Left lung (tissue), 10 donors: ENCODE results near the gene WDR54. TPM values are rescaled to one million over a fixed set of nuclear protein-coding genes. Genes with fewer than 3 reads are reported as not detected.
A peak's percentile ranks its signal among the peaks of the same experiment; 100 is the strongest.

Experiments
- ATAC-seq: fragments of 200-7000 bp; cut with Tn5 transposase; one replicate; pipeline ENCODE4 v1.9.1; 2020; ENCODE audit warnings: moderate library complexity
- DNase-seq, 4 donors: peaks; one replicate each; pipeline ENCODE4 v3.0.0-alpha.2; 2013 to 2020
- H3K27ac ChIP-seq, 2 donors: fragments of 200-600 bp; sonication (generic) in 1 of 2; one replicate each; pipeline versions ENCODE4 v1.5.0 to v1.8.0; 2020 to 2021
- H3K27me3 ChIP-seq, 2 donors: fragments of 200-600 bp; sonication (generic) in 1 of 2; one replicate each; pipeline versions ENCODE4 v1.5.0 to v1.8.0; 2020 to 2021
- H3K36me3 ChIP-seq, 2 donors: fragments of 200-600 bp; sonication (generic) in 1 of 2; one replicate each; pipeline versions ENCODE4 v1.5.0 to v1.8.0; 2020 to 2021
- H3K4me1 ChIP-seq, 2 donors: fragments of 200-600 bp; one replicate each; pipeline ENCODE4 v1.8.0; 2021
- H3K4me3 ChIP-seq, 2 donors: fragments of 200-600 bp; sonication (generic) in 1 of 2; one replicate each; pipeline versions ENCODE4 v1.5.0 to v1.8.0; 2020 to 2021; ENCODE audit warnings: mild to moderate bottlenecking in 1 of 2
- H3K9me3 ChIP-seq, 2 donors: fragments of 200-600 bp; sonication (generic) in 1 of 2; one replicate each; pipeline versions ENCODE4 v1.5.0 to v1.8.0; 2020 to 2021
- CTCF ChIP-seq, 2 donors: fragments of 200-600 bp; sonication (generic) in 1 of 2; IDR thresholded peaks; one replicate each; pipeline versions ENCODE4 v1.5.0 to v1.8.0; 2021; ENCODE audit warnings: antibody characterized with exemption in 2 of 2
- intact Hi-C, 2 donors: fragments of 100-400 bp; cut with DNase I; formaldehyde crosslinking; loops; one replicate each; pipeline versions ENCODE4 v1.11.2 to v1.14.2; 2022
- polyA plus RNA-seq, 6 donors: library from polyadenylated mRNA; unstranded; fragments of 120-200 nt; gene quantifications; one replicate each; pipeline ENCODE4 v1.2.1, GENCODE V29; 2013; ENCODE audit not compliant: insufficient read length in 6 of 6
- total RNA-seq, 2 donors: library from RNA; stranded (reverse); fragmentation: NEBNext Ultra II Directional; extraction: Animal tissue kit (Norgen Biotek cat#: 25700); gene quantifications; one replicate each; pipeline ENCODE4 v1.2.1, GENCODE V29; 2021
- donor health status: DM: no; HTN: yes; CAD: no.
- donor health status: DM: no; HTN: no; CAD: no.

Gene WDR54
- total and polyA plus RNA-seq, 8 donors, result 9.2 to 39.6 (median 35.2) TPM

GRCh38 chr2:74399785-74400184, 21.7 kb upstream of the WDR54 start:
- intact Hi-C loops, result no loop called here
- ATAC-seq (peak; percentile 74), DNase-seq (no peak)
- H3K9me3 ChIP-seq, result no peaks in the 10 kb centered on the region
- H3K27me3 ChIP-seq, result no peaks in the 10 kb centered on the region
- H3K4me1 ChIP-seq, result no peaks in the 10 kb centered on the region
- peak; percentile 30 to 45 for TF ChIP-seq CTCF (IDR thresholded peaks at IDR 0.05)
- no peaks in the 10 kb centered on the region for H3K36me3 ChIP-seq
- H3K27ac ChIP-seq, result no peak overlapping the region
- H3K4me3 ChIP-seq, result no peak overlapping the region

GRCh38 chr2:74401891-74402290, 19.6 kb upstream of the WDR54 start:
- no peak for DNase-seq
- H3K27me3 ChIP-seq, result no peaks in the 10 kb centered on the region
- intact Hi-C loops, result no loop called here
- no peaks in the 10 kb centered on the region for H3K36me3 ChIP-seq
- no peak for TF ChIP-seq CTCF (IDR thresholded peaks at IDR 0.05)
- no peaks in the 10 kb centered on the region for H3K9me3 ChIP-seq
- no peak overlapping the region for H3K4me3 ChIP-seq
- no peak for ATAC-seq
- no peaks in the 10 kb centered on the region for H3K4me1 ChIP-seq
- no peak overlapping the region for H3K27ac ChIP-seq

GRCh38 chr2:74406035-74406434, 15.5 kb upstream of the WDR54 start:
- no peaks in the 10 kb centered on the region for H3K9me3 ChIP-seq
- intact Hi-C loops, result no loop called here

GRCh38 chr2:74407682-74408081, 13.8 kb upstream of the WDR54 start:
- intact Hi-C loops, result no loop called here
- no peak for TF ChIP-seq CTCF (IDR thresholded peaks at IDR 0.05)
- Histone ChIP-seq H3K36me3 (no peaks in the 10 kb centered on the region), H3K27ac (no peak overlapping the region), H3K4me3 (no peak overlapping the region), H3K9me3 (no peaks in the 10 kb centered on the region), H3K4me1 (no peaks in the 10 kb centered on the region), H3K27me3 (no peaks in the 10 kb centered on the region)
- DNase-seq (no peak), ATAC-seq (no peak)

More at GRCh38 chr2:74406035-74406434, 15.5 kb upstream of the WDR54 start:
- no peak overlapping the region for H3K27ac ChIP-seq
- H3K27me3 ChIP-seq, result no peaks in the 10 kb centered on the region
- DNase-seq, result no peak
- no peak for ATAC-seq
- no peaks in the 10 kb centered on the region for H3K36me3 ChIP-seq
- no peak overlapping the region for H3K4me3 ChIP-seq
- H3K4me1 ChIP-seq, result no peaks in the 10 kb centered on the region
- no peak for TF ChIP-seq CTCF (IDR thresholded peaks at IDR 0.05)

- no peaks in the 10 kb centered on the region for H3K9me3 ChIP-seq
- H3K4me3 ChIP-seq, result no peak overlapping the region
- H3K36me3 ChIP-seq, result no peaks in the 10 kb centered on the region
- peaks cover 0 to 28% of the 10 kb centered on the region in 2 donors for H3K27me3 ChIP-seq
- ATAC-seq, result no peak
- no peak overlapping the region for H3K27ac ChIP-seq
- no peak for TF ChIP-seq CTCF (IDR thresholded peaks at IDR 0.05)
- DNase-seq, result no peak
- intact Hi-C loops, result no loop called here
- H3K4me1 ChIP-seq, result peaks cover 0 to 20% of the 10 kb centered on the region in 2 donors
Measured at GRCh38 chr2:74413001-74413698, 8.4 kb upstream of the WDR54 start.
